ENCODE results near the gene CALCOCO1.
"Not testable (repeated sequence)": the region's sequence is repeated elsewhere in the genome, so short reads cannot be mapped to it uniquely, and the experiment has no call there.

CALCOCO1 gene

GRCh38 chr12:53765891-53766290 is 38.6 kb upstream of the CALCOCO1 start:
- H3K4me3 ChIP-seq (ENCODE audit: low read length) = no peak overlapping the region
- TF ChIP-seq, protein P1, sequence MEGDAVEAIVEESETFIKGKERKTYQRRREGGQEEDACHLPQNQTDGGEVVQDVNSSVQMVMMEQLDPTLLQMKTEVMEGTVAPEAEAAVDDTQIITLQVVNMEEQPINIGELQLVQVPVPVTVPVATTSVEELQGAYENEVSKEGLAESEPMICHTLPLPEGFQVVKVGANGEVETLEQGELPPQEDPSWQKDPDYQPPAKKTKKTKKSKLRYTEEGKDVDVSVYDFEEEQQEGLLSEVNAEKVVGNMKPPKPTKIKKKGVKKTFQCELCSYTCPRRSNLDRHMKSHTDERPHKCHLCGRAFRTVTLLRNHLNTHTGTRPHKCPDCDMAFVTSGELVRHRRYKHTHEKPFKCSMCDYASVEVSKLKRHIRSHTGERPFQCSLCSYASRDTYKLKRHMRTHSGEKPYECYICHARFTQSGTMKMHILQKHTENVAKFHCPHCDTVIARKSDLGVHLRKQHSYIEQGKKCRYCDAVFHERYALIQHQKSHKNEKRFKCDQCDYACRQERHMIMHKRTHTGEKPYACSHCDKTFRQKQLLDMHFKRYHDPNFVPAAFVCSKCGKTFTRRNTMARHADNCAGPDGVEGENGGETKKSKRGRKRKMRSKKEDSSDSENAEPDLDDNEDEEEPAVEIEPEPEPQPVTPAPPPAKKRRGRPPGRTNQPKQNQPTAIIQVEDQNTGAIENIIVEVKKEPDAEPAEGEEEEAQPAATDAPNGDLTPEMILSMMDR (conservative IDR thresholded peaks at IDR 0.05; ENCODE audit: low read depth, low read length) = no peak
- DNase-seq (ENCODE audit: low read depth) = no peak

- no peak overlapping the region for H3K4me3 ChIP-seq (ENCODE audit: low read length)
- DNase-seq (ENCODE audit: low read depth) = no peak
- TF ChIP-seq, protein P1 (conservative IDR thresholded peaks at IDR 0.05; ENCODE audit: low read depth, low read length) = no peak
Observed at GRCh38 chr12:53764615-53765014, 37.4 kb upstream of the CALCOCO1 start.

GRCh38 chr12:53762793-53763192 is 35.5 kb upstream of the CALCOCO1 start:
- not testable (repeated sequence) for DNase-seq (ENCODE audit: low read depth); H3K4me3 ChIP-seq (ENCODE audit: low read length)

DNA sequence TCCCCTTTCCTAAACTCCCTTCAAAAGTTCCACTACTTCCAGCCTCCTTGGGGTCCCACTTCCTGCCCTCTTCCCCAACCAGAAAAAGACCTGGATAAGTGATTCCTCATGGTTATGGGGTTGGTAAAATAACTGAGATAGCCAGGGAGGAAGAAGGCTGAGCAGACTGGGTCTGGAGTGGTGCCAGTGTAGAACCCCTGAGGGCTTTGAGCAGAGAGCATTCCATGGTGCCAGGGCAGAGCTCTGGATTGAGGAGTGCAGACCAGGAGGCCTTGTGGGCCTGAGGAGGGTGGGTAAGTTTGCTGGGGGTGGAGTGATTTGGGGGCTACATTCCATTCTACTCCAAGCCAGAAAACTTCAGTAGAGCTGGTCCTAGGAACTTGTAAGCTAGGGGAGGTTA is 34.1 kb upstream of the CALCOCO1 start:
- TF ChIP-seq, protein P1 (conservative IDR thresholded peaks at IDR 0.05; ENCODE audit: low read depth, low read length) = no peak
- no peak for DNase-seq (ENCODE audit: low read depth)
- no peak overlapping the region for H3K4me3 ChIP-seq (ENCODE audit: low read length)

DNA sequence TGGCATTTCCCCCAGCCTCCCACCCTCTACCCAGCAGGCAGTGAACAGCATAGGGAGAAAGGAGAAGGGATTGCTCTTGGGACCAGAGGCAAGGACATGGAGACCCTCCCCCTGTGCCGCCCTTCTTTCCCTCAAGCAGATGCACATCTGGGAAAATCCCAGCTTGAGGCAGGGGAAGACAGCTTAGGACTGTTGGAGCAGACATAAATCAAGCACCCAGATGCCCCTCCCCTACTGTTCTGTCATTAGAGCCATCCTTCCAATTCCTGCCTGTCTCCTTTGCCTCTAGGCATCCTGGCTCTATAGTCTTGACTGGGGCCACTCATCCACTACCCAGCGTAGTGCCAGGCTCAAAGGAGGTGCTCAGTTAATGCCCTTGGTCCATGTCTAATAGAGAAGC is 32.0 kb upstream of the CALCOCO1 start:
- TF ChIP-seq, protein P1 (conservative IDR thresholded peaks at IDR 0.05; ENCODE audit: low read depth, low read length) = no peak
- no peak overlapping the region for H3K4me3 ChIP-seq (ENCODE audit: low read length)
- no peak for DNase-seq (ENCODE audit: low read depth)

DNA sequence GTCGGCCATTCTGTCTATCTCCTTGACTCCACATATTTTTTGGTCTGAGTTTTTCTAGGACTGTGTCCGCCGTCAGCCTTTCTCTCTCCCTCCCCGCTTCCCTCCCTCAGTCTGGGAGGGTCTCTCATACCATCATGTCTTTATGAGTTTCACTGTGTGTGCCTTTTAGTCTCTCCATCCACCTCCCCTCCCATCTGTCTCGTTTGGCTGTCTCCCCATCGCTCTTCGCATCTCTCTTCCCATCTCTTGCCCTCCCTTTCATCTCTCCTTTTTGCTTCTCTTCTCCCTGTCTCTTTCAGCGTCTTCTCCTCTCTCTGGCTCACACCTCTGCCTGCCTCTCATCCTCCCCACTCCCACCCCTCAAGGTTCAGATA is 31.5 kb upstream of the CALCOCO1 start:
- TF ChIP-seq, protein P1 (conservative IDR thresholded peaks at IDR 0.05; ENCODE audit: low read depth, low read length) = no peak
- DNase-seq (ENCODE audit: low read depth) = no peak

DNA sequence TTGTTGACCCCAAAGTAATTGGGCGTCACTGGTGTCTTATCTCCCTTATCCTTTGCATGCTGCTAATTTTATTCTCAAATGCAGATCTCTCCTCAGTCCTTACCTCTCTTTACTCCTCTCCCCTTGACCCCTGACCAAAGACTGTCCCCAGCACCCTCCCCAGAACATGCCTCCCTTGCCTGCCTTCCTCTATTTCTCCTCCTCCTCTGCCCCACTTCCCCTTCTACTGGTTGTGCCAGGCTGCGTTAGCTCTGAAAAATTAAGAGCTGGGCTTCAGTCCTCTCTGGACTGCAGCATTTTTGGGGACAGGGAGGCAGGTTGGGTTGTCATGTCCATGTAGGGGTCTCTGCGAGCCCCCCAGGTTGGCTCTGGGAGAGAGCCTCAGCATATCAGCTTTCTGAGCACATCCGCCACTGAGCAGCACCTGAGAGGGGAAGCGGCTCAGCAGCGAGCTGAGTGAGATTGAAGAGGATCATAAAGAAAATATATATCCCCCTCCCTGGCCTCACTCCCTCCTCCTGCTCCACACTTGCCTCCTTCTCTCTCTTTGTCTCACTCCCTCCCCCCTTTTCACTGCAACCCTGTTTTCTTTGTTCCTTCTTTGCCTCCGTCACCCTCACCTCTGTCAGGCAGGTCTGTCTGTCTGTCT is 31.0 kb upstream of the CALCOCO1 start:
- TF ChIP-seq, protein P1 (conservative IDR thresholded peaks at IDR 0.05; ENCODE audit: low read depth, low read length) = no peak
- DNase-seq (ENCODE audit: low read depth) = no peak
- no peak overlapping the region for H3K4me3 ChIP-seq (ENCODE audit: low read length)

More for the DNA sequence above, 31.5 kb upstream of the CALCOCO1 start:
- no peak overlapping the region for H3K4me3 ChIP-seq (ENCODE audit: low read length)
